Adrenal gland (tissue), 12 donors: ENCODE measurements around the gene HSD17B12. TPM values are rescaled to one million over a fixed set of nuclear protein-coding genes. Genes with fewer than 3 reads are reported as not detected.
A peak's percentile ranks its signal among the peaks of the same experiment; 100 is the strongest.

Experiments used
- DNase-seq, 7 donors: peaks; one replicate each; pipeline ENCODE4 v3.0.0-alpha.2; 2019 to 2020
- H3K27ac ChIP-seq, 5 donors: fragments of 200-600 bp; sonication (generic) in 4 of 5; 1 replicate in 3 of 5; 2 replicates in 2 of 5; pipeline versions ENCODE4 v1.5.1 to v1.8.0; 2016 to 2020; ENCODE audit warnings: mild to moderate bottlenecking in 1 of 5
- H3K27me3 ChIP-seq: fragments of 200-600 bp; 2 replicates; pipeline ENCODE4 v1.8.0; 2021
- H3K36me3 ChIP-seq, 2 donors: fragments of 200-600 bp; replicated peaks in 1 of 2; 1 replicate in 1 of 2; 2 replicates in 1 of 2; pipeline versions ENCODE4 v1.5.1 to v1.8.0; 2018 to 2022
- H3K4me1 ChIP-seq, 2 donors: fragments of 200-600 bp; replicated peaks in 1 of 2; 1 replicate in 1 of 2; 2 replicates in 1 of 2; pipeline versions ENCODE4 v1.5.1 to v1.8.0; 2018 to 2021
- H3K4me3 ChIP-seq, 4 donors: fragments of 200-600 bp; sonication (generic) in 3 of 4; one replicate each; pipeline ENCODE4 v1.5.1; 2016 to 2018
- H3K9me3 ChIP-seq, 3 donors: fragments of 200-600 bp; sonication (generic) in 1 of 3; replicated peaks in 1 of 3; 1 replicate in 2 of 3; 2 replicates in 1 of 3; pipeline versions ENCODE4 v1.5.1 to v1.8.0; 2016 to 2021
- POLR2A ChIP-seq, 2 donors: fragments of 450-650 bp; IDR thresholded peaks; one replicate each; pipeline ENCODE4 v1.6.1; 2017; ENCODE audit warnings: antibody characterized with exemption in 2 of 2, mild to moderate bottlenecking in 2 of 2, moderate library complexity in 1 of 2
- WGBS, 4 donors: extraction: QIAGEN DNeasy Blood & Tissue Kit in 2 of 4; methylation state at CpG; one replicate each; pipeline versions ENCODE4 v1.1.5 to v1.1.7; 2013 to 2017; 5-methylcytosine and 5-hydroxymethylcytosine counted together
- intact Hi-C, 2 donors: fragments of 100-400 bp; cut with DNase I; formaldehyde crosslinking; loops; one replicate each; pipeline versions ENCODE4 v1.14.1 to v1.15.0; 2022 to 2023
- polyA plus RNA-seq, 3 donors: library from polyadenylated mRNA; stranded (reverse); fragments of 200-250 nt in 2 of 3; fragments of 350-450 nt in 1 of 3; fragmentation: Illumina TruSeq in 1 of 3; extraction: RNeasy Lipid Tissue Mini Kit (QIAGEN cat#74804) in 1 of 3; gene quantifications; one replicate each; pipeline ENCODE4 v1.2.3, GENCODE V29; 2013 to 2014
- total RNA-seq, 9 donors: library from RNA; depleted of rRNA in 4 of 9; stranded (reverse); fragments of >200 nt in 4 of 9; fragments of 120-200 nt in 1 of 9; fragmentation: NEBNext Ultra II Directional in 1 of 9; extraction: Animal tissue kit (Norgen Biotek cat#: 25700) in 1 of 9; gene quantifications; one replicate each; pipeline versions ENCODE4 v1.1.0 to v1.2.4, GENCODE V29; 2013 to 2023
- TF ChIP-seq, protein P1 (sequence below), 6 experiments: fragments of 450-650 bp in 4 of 6; fragments of 200-600 bp in 2 of 6; sonication (generic) in 1 of 6; IDR thresholded peaks; 1 replicate in 5 of 6; 2 replicates in 1 of 6; pipeline versions ENCODE4 v1.5.1 to v1.8.0; 2016 to 2021; ENCODE audit warnings: antibody characterized with exemption in 6 of 6, mild to moderate bottlenecking in 2 of 6, moderate library complexity in 1 of 6
- donor health status: healthy with polysubstance abuse.
- donor health status: Bipolar disorder and iron deficiency.
- donor health status: DM: yes; HTN: yes; CAD: no.
- donor health status: DM: no; HTN: no; CAD: no.
- donor health status: DM: no; HTN: no; CAD: no.
- donor health status: DM: yes; HTN: yes; CAD: no.

HSD17B12 gene
- total and polyA plus RNA-seq, 12 donors: 37.1 to 342 (median 94.6) TPM

DNA sequence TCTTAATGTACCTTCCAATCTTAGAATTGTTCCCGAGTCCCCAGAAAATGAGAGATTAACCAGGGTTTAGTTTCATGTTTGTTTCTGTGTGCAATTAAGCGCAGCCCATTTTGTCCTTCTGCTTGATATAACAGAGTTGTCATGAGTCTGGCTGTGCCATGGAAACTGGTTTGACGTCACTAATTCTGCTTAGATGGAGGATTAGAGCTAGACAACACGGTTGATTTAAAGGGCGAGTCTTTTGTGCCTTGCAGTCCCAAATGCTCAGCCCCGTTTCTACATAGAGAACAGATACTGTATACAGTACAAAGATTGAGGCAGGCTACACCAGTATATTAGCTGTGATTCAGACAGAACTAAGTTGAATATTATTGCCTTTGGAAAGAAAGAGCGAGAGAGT is 154.6 kb downstream of the HSD17B12 start:
- peaks cover 0 to 7% of the 10 kb centered on the region in 2 donors for H3K36me3 ChIP-seq
- 84 to 91% (median 87%) methylated on average over 7 of the region's 7 CpGs for WGBS, 4 donors
- peaks cover 0 to 13% of the 10 kb centered on the region in 2 donors for H3K4me1 ChIP-seq
- H3K4me3 ChIP-seq: no peak overlapping the region
- no peaks in the 10 kb centered on the region for H3K9me3 ChIP-seq
- DNase-seq: peak in 1 of 7 donors; percentile 77
- intact Hi-C loops: no loop called here
- peak overlapping the region in 1 of 5 donors; percentile 22 for H3K27ac ChIP-seq
- no peak for TF ChIP-seq POLR2A (IDR thresholded peaks at IDR 0.05)
- TF ChIP-seq, protein P1, sequence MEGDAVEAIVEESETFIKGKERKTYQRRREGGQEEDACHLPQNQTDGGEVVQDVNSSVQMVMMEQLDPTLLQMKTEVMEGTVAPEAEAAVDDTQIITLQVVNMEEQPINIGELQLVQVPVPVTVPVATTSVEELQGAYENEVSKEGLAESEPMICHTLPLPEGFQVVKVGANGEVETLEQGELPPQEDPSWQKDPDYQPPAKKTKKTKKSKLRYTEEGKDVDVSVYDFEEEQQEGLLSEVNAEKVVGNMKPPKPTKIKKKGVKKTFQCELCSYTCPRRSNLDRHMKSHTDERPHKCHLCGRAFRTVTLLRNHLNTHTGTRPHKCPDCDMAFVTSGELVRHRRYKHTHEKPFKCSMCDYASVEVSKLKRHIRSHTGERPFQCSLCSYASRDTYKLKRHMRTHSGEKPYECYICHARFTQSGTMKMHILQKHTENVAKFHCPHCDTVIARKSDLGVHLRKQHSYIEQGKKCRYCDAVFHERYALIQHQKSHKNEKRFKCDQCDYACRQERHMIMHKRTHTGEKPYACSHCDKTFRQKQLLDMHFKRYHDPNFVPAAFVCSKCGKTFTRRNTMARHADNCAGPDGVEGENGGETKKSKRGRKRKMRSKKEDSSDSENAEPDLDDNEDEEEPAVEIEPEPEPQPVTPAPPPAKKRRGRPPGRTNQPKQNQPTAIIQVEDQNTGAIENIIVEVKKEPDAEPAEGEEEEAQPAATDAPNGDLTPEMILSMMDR (IDR thresholded peaks at IDR 0.05): no peak
- no peaks in the 10 kb centered on the region for H3K27me3 ChIP-seq

DNA sequence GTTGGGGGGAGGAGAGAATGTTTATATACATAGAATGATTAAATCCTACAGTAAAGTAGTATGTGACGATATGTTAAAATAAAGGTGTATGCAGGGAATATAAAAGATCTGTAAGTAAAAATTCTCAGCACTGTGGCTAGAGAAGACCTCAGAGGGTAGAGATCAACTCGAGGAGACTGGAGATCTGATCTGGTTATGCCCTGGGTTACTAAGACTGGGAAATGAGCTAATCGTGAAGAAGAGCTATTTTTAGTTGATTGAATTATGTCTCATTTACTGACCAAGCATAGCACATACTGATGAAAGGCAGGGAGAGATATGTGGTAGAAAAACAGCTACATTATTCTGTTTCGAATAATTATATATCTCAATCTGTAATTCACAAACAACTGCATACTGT is 157.3 kb downstream of the HSD17B12 start:
- 62 to 72% (median 67%) methylated on average over 4 of the region's 4 CpGs for WGBS, 4 donors
- H3K27me3 ChIP-seq: no peaks in the 10 kb centered on the region
- DNase-seq: no peak
- intact Hi-C loops: no loop called here
- peaks cover 0 to 11% of the 10 kb centered on the region in 2 donors for H3K36me3 ChIP-seq
- peaks cover 0 to 9% of the 10 kb centered on the region in 2 donors for H3K4me1 ChIP-seq
- TF ChIP-seq, protein P1 (IDR thresholded peaks at IDR 0.05): no peak
- no peaks in the 10 kb centered on the region for H3K9me3 ChIP-seq
- no peak overlapping the region for H3K4me3 ChIP-seq
- H3K27ac ChIP-seq: no peak overlapping the region

DNA sequence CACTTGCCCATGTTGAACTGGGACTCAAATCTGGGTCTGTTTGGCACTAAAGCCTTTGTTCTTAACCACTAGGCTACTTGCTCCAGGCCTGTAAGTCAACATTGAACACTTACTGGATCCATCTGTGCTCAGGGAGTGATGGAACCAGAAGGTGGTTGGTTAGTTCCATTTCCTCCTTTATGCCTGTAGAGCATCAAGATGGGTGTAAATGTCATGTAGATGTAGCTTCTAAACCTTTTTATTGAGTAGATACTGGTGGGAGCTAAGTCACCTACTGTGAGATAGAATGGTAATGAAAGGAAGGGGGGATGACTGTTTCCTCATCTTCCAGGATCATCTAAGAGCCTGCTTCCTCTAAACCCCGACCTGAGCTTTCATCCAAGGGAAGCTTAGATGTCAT is 161.5 kb downstream of the HSD17B12 start:
- intact Hi-C loops: no loop called here
- H3K4me3 ChIP-seq: no peak overlapping the region
- no peak for DNase-seq
- H3K9me3 ChIP-seq: no peaks in the 10 kb centered on the region
- H3K36me3 ChIP-seq: peaks cover 0 to 13% of the 10 kb centered on the region in 2 donors
- H3K4me1 ChIP-seq: no peaks in the 10 kb centered on the region
- WGBS, 4 donors: 74 to 97% (median 80%) methylated on average over 1 of the region's 1 CpG
- H3K27me3 ChIP-seq: no peaks in the 10 kb centered on the region
- no peak overlapping the region for H3K27ac ChIP-seq
- TF ChIP-seq, protein P1 (IDR thresholded peaks at IDR 0.05): no peak
- TF ChIP-seq POLR2A (IDR thresholded peaks at IDR 0.05): no peak

DNA sequence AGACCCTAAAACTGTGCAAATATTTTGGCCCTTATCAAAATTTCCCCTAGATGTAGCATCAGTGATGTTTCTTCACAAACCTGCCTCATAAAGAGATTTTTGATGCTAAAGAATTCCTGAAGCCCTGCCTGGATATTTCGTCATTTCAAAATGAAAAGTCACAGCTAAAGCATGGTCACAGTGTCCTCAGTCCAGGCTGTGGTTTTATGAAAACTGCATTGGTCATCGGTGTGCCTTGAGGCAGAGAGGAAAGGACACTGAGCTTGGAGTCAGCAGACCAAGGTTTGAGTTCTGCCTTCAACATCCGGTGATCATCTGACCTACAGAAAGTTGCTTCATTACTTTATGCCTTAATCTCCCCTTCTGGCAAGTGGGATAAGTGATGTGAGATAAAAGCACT is 165.3 kb downstream of the HSD17B12 start:
- TF ChIP-seq, protein P1 (IDR thresholded peaks at IDR 0.05): no peak
- TF ChIP-seq POLR2A (IDR thresholded peaks at IDR 0.05): no peak
- Histone ChIP-seq H3K27ac (no peak overlapping the region), H3K27me3 (no peaks in the 10 kb centered on the region), H3K36me3 (peaks cover 0 to 6% of the 10 kb centered on the region in 2 donors), H3K4me1 (no peaks in the 10 kb centered on the region), H3K9me3 (no peaks in the 10 kb centered on the region), H3K4me3 (no peak overlapping the region)
- intact Hi-C loops: no loop called here
- no peak for DNase-seq
- 92 to 100% (median 93%) methylated on average over 2 to 3 of the region's 3 CpGs for WGBS, 4 donors
